HCT116 (cell line): ENCODE results near the gene GANC.

Experiments used
- EZH2phosphoT487 ChIP-seq: fragments of 200-600 bp; IDR thresholded peaks from 2 replicates; pipeline ENCODE4 v1.6.1; 2018; ENCODE audit warnings: antibody characterized with exemption, borderline replicate concordance
- MAX ChIP-seq: IDR thresholded peaks from 2 replicates; pipeline ENCODE4 v1.6.1; 2012
- POLR2A ChIP-seq: IDR thresholded peaks from 2 replicates; pipeline ENCODE4 v1.7.0; 2011; ENCODE audit warnings: borderline replicate concordance; ENCODE audit not compliant: insufficient read depth, insufficient read length; ENCODE audit errors: extremely low read depth
- TF ChIP-seq, protein P1 (sequence below), 3 experiments: fragments of 200-600 bp in 1 of 3; sonication (generic) in 1 of 3; IDR thresholded peaks in 2 of 3; conservative IDR thresholded peaks in 1 of 3; 2 replicates each; pipeline ENCODE4 v1.5.1; 2012 to 2017; ENCODE audit warnings: low read depth in 2 of 3, low read length in 2 of 3, antibody characterized with exemption in 1 of 3, borderline replicate concordance in 1 of 3, control low read depth in 1 of 3, mild to moderate bottlenecking in 1 of 3, mixed read lengths in 1 of 3, mixed run types in 1 of 3, moderate library complexity in 1 of 3; ENCODE audit not compliant: insufficient read depth in 1 of 3

- TF ChIP-seq POLR2A (no peak), MAX (no peak), EZH2phosphoT487 (no peak)
- TF ChIP-seq, protein P1, sequence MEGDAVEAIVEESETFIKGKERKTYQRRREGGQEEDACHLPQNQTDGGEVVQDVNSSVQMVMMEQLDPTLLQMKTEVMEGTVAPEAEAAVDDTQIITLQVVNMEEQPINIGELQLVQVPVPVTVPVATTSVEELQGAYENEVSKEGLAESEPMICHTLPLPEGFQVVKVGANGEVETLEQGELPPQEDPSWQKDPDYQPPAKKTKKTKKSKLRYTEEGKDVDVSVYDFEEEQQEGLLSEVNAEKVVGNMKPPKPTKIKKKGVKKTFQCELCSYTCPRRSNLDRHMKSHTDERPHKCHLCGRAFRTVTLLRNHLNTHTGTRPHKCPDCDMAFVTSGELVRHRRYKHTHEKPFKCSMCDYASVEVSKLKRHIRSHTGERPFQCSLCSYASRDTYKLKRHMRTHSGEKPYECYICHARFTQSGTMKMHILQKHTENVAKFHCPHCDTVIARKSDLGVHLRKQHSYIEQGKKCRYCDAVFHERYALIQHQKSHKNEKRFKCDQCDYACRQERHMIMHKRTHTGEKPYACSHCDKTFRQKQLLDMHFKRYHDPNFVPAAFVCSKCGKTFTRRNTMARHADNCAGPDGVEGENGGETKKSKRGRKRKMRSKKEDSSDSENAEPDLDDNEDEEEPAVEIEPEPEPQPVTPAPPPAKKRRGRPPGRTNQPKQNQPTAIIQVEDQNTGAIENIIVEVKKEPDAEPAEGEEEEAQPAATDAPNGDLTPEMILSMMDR (IDR thresholded peaks at IDR 0.05 in 2 of 3, conservative IDR thresholded peaks at IDR 0.05 in 1 of 3; ENCODE audit: borderline replicate concordance in 1 of 3, insufficient read depth in 1 of 3, low read depth in 2 of 3, low read length in 2 of 3), result peak; percentile 46 to 92 (median 89); a peak in 5 of 6 replicates
Observed at GRCh38 chr15:42385206-42385979, 112.4 kb downstream of the GANC start.
